SU-DHL-6 (cell line): ENCODE measurements around the gene EMILIN2.

Source experiments
- H2AFZ ChIP-seq: fragments of 200-600 bp; sonication (generic); 2 replicates; pipeline ENCODE4 v1.6.1; 2014; ENCODE audit warnings: low read depth, mild to moderate bottlenecking, moderate library complexity, mixed read lengths, antibody characterized with exemption, low read length; ENCODE audit not compliant: severe bottlenecking
- H3F3A ChIP-seq: fragments of 200-600 bp; shearing (Covaris generic); 2 replicates; pipeline ENCODE4 v1.6.0; 2016; ENCODE audit warnings: antibody characterized with exemption, mild to moderate bottlenecking; ENCODE audit not compliant: insufficient read depth
- H3K27ac ChIP-seq: fragments of 200-600 bp; sonication (generic); 2 replicates; pipeline ENCODE4 v1.5.1; 2016; ENCODE audit warnings: low read depth, mild to moderate bottlenecking, low read length, moderate library complexity, mixed read lengths
- H3K27me3 ChIP-seq: fragments of 200-600 bp; sonication (generic), shearing (Covaris generic); 2 replicates; pipeline ENCODE4 v1.6.0; 2014; ENCODE audit warnings: mild to moderate bottlenecking, low read length
- H3K36me3 ChIP-seq: fragments of 200-600 bp; sonication (generic); 2 replicates; pipeline ENCODE4 v1.6.1; 2014; ENCODE audit warnings: mild to moderate bottlenecking, low read length, mixed read lengths
- H3K4me2 ChIP-seq: fragments of 300-600, 200-600 bp; shearing (Covaris generic), sonication (generic); 2 replicates; pipeline ENCODE4 v1.6.0; 2014; ENCODE audit warnings: low read length, low read depth, mild to moderate bottlenecking; ENCODE audit not compliant: poor library complexity, severe bottlenecking
- H3K4me3 ChIP-seq: fragments of 200-600 bp; sonication (generic); 2 replicates; pipeline ENCODE4 v1.5.1; 2014; ENCODE audit warnings: antibody characterized with exemption, low read length, mild to moderate bottlenecking, mixed read lengths; ENCODE audit not compliant: insufficient read depth, poor library complexity, severe bottlenecking
- H3K79me2 ChIP-seq: fragments of 200-600 bp; sonication (generic); 2 replicates; pipeline ENCODE4 v1.6.1; 2014; ENCODE audit warnings: mild to moderate bottlenecking, low read length, moderate library complexity; ENCODE audit not compliant: insufficient read depth
- H3K9ac ChIP-seq: fragments of 200-600 bp; sonication (generic); 2 replicates; pipeline ENCODE4 v1.7.0; 2014; ENCODE audit warnings: mild to moderate bottlenecking, low read length
- H3K9me2 ChIP-seq: fragments of 200-600 bp; sonication (generic); replicated peaks from 2 replicates; pipeline ENCODE4 v1.6.1; 2014; ENCODE audit warnings: low read length; ENCODE audit not compliant: insufficient read depth
- H3K9me3 ChIP-seq: fragments of 200-600 bp; sonication (generic); 2 replicates; pipeline ENCODE4 v1.6.1; 2014; ENCODE audit warnings: low read length, mixed read lengths; ENCODE audit not compliant: insufficient read depth
- H4K20me1 ChIP-seq: fragments of 200-600 bp; sonication (generic); 2 replicates; pipeline ENCODE4 v1.6.1; 2014; ENCODE audit warnings: low read depth, mild to moderate bottlenecking, antibody characterized with exemption, low read length, moderate library complexity, mixed read lengths
- EZH2phosphoT487 ChIP-seq: fragments of 200-600 bp; sonication (generic), shearing (Covaris generic); conservative IDR thresholded peaks from 2 replicates; pipeline ENCODE4 v1.6.1; 2018; ENCODE audit warnings: mild to moderate bottlenecking, antibody characterized with exemption, low read length, moderate library complexity, mixed read lengths
- TF ChIP-seq, protein P1 (sequence below): fragments of 200-600 bp; sonication (generic); IDR thresholded peaks from one replicate; pipeline ENCODE4 v1.5.1; 2017; ENCODE audit warnings: antibody characterized with exemption, mild to moderate bottlenecking, low read length, moderate library complexity; ENCODE audit not compliant: insufficient read depth, poor library complexity, severe bottlenecking

EMILIN2 gene

GRCh38 chr18:2903006-2903405 lies 56.2 kb downstream of the EMILIN2 start:
- TF ChIP-seq EZH2phosphoT487 = no peak
- TF ChIP-seq, protein P1, sequence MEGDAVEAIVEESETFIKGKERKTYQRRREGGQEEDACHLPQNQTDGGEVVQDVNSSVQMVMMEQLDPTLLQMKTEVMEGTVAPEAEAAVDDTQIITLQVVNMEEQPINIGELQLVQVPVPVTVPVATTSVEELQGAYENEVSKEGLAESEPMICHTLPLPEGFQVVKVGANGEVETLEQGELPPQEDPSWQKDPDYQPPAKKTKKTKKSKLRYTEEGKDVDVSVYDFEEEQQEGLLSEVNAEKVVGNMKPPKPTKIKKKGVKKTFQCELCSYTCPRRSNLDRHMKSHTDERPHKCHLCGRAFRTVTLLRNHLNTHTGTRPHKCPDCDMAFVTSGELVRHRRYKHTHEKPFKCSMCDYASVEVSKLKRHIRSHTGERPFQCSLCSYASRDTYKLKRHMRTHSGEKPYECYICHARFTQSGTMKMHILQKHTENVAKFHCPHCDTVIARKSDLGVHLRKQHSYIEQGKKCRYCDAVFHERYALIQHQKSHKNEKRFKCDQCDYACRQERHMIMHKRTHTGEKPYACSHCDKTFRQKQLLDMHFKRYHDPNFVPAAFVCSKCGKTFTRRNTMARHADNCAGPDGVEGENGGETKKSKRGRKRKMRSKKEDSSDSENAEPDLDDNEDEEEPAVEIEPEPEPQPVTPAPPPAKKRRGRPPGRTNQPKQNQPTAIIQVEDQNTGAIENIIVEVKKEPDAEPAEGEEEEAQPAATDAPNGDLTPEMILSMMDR = no peak
- no peaks in the 10 kb centered on the region for H3K27me3 ChIP-seq
- no peaks in the 10 kb centered on the region for H3K9me3 ChIP-seq
- H3K4me3 ChIP-seq = no peak overlapping the region
- no peak overlapping the region for H3K27ac ChIP-seq
- no peaks in the 10 kb centered on the region for H3K36me3 ChIP-seq
- no peak overlapping the region for H3K9ac ChIP-seq
- no peak overlapping the region for H3K4me2 ChIP-seq
- no peaks in the 10 kb centered on the region for H3K9me2 ChIP-seq
- H3K79me2 ChIP-seq = no peaks in the 10 kb centered on the region
- H2AFZ ChIP-seq = no peak overlapping the region
- H4K20me1 ChIP-seq = no peaks in the 10 kb centered on the region
- no peaks in the 10 kb centered on the region for H3F3A ChIP-seq

DNA sequence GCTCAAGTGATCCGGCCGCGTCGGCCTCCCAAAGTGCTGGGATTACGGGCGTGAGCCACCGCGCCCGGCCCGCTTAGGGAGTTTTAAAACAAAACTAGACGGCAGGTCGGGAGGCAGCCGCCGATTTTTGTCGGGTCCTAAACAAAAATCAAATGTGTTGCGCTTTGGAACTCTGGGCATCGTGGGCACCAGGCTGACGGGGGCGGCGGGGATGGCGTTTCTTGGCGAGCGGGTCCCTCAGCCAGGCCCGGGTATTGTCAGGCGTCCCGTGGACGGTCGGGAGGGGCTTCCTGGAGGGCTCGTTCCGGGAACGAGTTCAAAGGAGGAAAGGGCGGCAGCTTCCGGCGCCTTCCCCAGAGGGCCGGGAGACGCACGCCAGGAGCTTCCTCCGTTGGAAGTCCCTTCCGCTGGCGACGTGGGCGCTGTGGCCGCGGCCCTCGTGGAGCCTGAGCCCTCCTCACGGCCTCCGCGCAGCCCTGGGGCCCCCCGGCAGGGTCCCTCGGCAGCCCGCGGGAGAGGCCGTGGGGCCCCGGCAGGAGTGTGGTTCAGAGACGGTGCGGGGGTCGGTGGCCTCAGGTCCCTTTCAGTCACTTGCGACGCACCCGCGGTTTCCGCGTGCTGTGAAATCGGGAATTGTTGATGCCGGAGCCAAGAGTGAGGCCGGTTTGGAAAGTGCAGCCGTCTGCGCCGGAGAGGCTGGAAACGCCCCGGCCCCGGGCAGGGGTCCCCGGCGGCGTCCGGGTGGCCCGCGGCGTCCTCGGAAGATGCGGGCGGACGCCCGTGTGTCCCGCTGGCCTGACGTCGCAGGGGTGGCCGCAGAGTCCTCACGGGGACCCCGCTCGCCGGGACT lies 59.3 kb downstream of the EMILIN2 start:
- Histone ChIP-seq H2AFZ (no peak overlapping the region), H3K9me2 (no peaks in the 10 kb centered on the region), H3K4me2 (no peak overlapping the region), H4K20me1 (no peaks in the 10 kb centered on the region), H3K27me3 (no peaks in the 10 kb centered on the region), H3K4me3 (no peak overlapping the region), H3K79me2 (no peaks in the 10 kb centered on the region), H3K9me3 (no peaks in the 10 kb centered on the region), H3F3A (no peaks in the 10 kb centered on the region), H3K36me3 (no peaks in the 10 kb centered on the region), H3K27ac (no peak overlapping the region), H3K9ac (no peak overlapping the region)
- TF ChIP-seq, protein P1 = no peak
- TF ChIP-seq EZH2phosphoT487 = no peak

DNA sequence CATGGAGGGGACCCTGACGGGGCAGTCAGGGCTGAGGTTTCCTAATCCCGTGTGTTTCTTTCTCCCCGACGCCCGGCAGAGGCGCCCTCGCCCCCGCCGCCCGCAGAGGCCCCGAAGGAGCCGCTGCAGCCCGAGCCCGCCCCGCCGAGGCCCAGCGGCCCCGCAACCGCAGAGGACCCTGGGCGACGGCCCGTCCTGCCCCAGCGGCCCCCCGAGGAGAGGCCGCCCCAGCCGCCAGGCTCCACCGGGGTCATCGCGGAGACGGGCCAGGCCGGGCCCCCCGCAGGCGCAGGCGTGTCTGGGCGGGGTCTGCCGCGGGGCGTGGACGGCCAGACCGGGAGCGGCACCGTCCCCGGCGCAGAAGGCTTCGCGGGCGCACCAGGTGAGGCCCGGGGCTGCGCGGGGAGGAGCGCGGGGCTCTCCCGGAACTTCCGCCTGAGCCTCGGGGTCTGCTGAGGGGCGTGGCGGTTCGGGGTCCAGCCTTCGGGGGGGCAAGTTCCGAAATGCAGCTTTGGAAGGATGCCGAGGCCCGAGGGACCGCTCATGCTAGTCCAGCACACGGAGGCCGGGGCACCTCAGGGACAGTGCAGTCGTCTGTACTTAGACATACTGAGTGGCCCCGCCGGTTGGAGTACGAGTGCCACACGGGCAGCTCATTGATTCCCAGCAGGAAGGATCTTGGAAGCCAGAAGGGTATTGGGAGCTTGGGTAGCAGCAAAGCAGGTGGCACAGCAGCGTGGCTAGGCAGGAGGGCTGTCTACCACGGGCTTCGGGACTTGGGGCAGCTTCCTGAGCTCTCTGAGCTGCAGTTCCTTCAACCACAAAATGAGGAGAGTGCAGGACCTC lies 60.1 kb downstream of the EMILIN2 start:
- Histone ChIP-seq H3K9me2 (no peaks in the 10 kb centered on the region), H3K4me3 (no peak overlapping the region), H3K4me2 (no peak overlapping the region), H3K9ac (no peak overlapping the region), H3F3A (no peaks in the 10 kb centered on the region), H3K79me2 (no peaks in the 10 kb centered on the region), H3K9me3 (no peaks in the 10 kb centered on the region), H3K27ac (no peak overlapping the region), H4K20me1 (no peaks in the 10 kb centered on the region), H3K27me3 (no peaks in the 10 kb centered on the region), H2AFZ (no peak overlapping the region), H3K36me3 (no peaks in the 10 kb centered on the region)
- TF ChIP-seq, protein P1 = no peak
